ENCODE results near the gene KRTAP5-4. TPM values are rescaled to one million over a fixed set of nuclear protein-coding genes. Genes with fewer than 3 reads are reported as not detected.

KRTAP5-4 gene
- total and polyA plus RNA-seq, 2 donors (not counting 1 experiment from before 2014, with no cell fraction given) = not detected

GRCh38 chr11:1592628-1593027, 29.3 kb downstream of the KRTAP5-4 start:
- Histone ChIP-seq H3K9ac (ENCODE audit: low read length) (no peak overlapping the region), H3K4me3 (ENCODE audit: control extremely low read depth in 1 of 5, extremely low read depth in 1 of 5, insufficient read depth in 1 of 5, low read depth in 2 of 5, low read length in 4 of 5) (no peak overlapping the region), H3K4me2 (replicated peaks; ENCODE audit: low read depth, low read length, poor library complexity, severe bottlenecking) (no peak overlapping the region), H3K36me3 (replicated peaks in 1 of 2; ENCODE audit: control extremely low read depth in 1 of 2, control insufficient read depth in 1 of 2, extremely low read depth in 1 of 2, insufficient read depth in 2 of 2, low read length in 1 of 2) (no peaks in the 10 kb centered on the region), H3K27me3 (replicated peaks in 1 of 4; ENCODE audit: control extremely low read depth in 1 of 4, control insufficient read depth in 3 of 4, insufficient read depth in 4 of 4, low read length in 3 of 4) (peaks cover 0 to 21% (median 3%) of the 10 kb centered on the region in 4 experiments), H3K27ac (ENCODE audit: low read length in 2 of 2) (no peak overlapping the region), H3K4me1 (ENCODE audit: control insufficient read depth in 2 of 2, insufficient read depth in 2 of 2, low read length in 2 of 2) (peaks cover 8 to 22% of the 10 kb centered on the region in 2 donors), H2AFZ (ENCODE audit: insufficient read depth, low read depth, low read length, poor library complexity, severe bottlenecking) (no peak overlapping the region), H3K9me3 (ENCODE audit: control extremely low read depth in 1 of 3, control insufficient read depth in 2 of 3, insufficient read depth in 1 of 3, low read length in 2 of 3) (peaks cover 0 to 24% (median 0%) of the 10 kb centered on the region in 3 donors), H4K20me1 (ENCODE audit: control insufficient read depth, insufficient read depth, low read length, poor library complexity, severe bottlenecking) (no peaks in the 10 kb centered on the region), H3K79me2 (ENCODE audit: control insufficient read depth, insufficient read depth, low read length) (no peaks in the 10 kb centered on the region)
- ChIA-PET CTCF (interaction anchor here (2.1 to 4.3 kb wide), 2 partner anchors 18 to 19 kb away, joined by 6 to 13 read pairs; no protein-coding TSS in a partner anchor), POLR2A (no interaction called here)
- ATAC-seq (ENCODE audit: low read depth) (no peak), DNase-seq (no peak)
- TF ChIP-seq CTCF (IDR thresholded peaks at IDR 0.05) = no peak
- TF ChIP-seq EZH2 (IDR thresholded peaks at IDR 0.05; ENCODE audit: borderline replicate concordance, insufficient read depth, low read depth, low read length, poor library complexity, severe bottlenecking) = no peak
- peaks cover 21% of the 10 kb centered on the region for H3K4me1 Mint-ChIP-seq
- H3K27ac Mint-ChIP-seq = no peak overlapping the region
- intact Hi-C loops (cut with micrococcal nuclease) = no loop called here
- no peak overlapping the region for H3K4me3 Mint-ChIP-seq
- peaks cover 38% of the 10 kb centered on the region for H3K27me3 Mint-ChIP-seq
- H3K9me3 Mint-ChIP-seq (ENCODE audit: insufficient read depth) = no peaks in the 10 kb centered on the region
- 92% methylated on average over 4 of the region's 9 CpGs for WGBS (ENCODE audit: insufficient coverage)

DNA sequence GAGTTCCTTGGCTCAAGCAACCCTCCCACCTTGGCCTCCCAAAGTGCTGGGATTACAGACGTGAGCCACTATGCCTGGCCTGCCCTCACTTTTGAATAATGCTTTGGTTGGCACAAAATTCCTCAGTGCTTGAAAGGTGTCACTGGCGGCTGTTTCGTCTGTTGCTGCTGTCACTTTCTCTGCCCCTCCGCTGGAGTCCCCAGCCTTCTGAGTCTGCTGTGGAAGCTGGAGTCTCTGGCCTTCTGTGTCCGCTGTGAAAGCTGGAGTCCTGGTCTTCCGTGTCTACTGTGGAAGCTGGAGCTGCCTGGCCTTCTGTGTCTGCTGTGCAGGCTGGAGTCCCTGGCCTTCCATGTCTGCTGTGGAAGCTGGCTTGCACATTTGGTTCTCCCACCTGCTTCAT, 31.9 kb downstream of the KRTAP5-4 start:
- intact Hi-C loops (cut with micrococcal nuclease) = no loop called here
- DNase-seq (no peak), ATAC-seq (ENCODE audit: low read depth) (no peak)
- Histone ChIP-seq H2AFZ (ENCODE audit: insufficient read depth, low read depth, low read length, poor library complexity, severe bottlenecking) (no peak overlapping the region), H3K9me3 (ENCODE audit: control extremely low read depth in 1 of 3, control insufficient read depth in 2 of 3, insufficient read depth in 1 of 3, low read length in 2 of 3) (peaks cover 0 to 24% (median 0%) of the 10 kb centered on the region in 3 donors), H3K9ac (ENCODE audit: low read length) (no peak overlapping the region), H3K4me3 (ENCODE audit: control extremely low read depth in 1 of 5, extremely low read depth in 1 of 5, insufficient read depth in 1 of 5, low read depth in 2 of 5, low read length in 4 of 5) (no peak overlapping the region), H4K20me1 (ENCODE audit: control insufficient read depth, insufficient read depth, low read length, poor library complexity, severe bottlenecking) (no peaks in the 10 kb centered on the region), H3K27me3 (replicated peaks in 1 of 4; ENCODE audit: control extremely low read depth in 1 of 4, control insufficient read depth in 3 of 4, insufficient read depth in 4 of 4, low read length in 3 of 4) (peaks cover 0 to 12% (median 1%) of the 10 kb centered on the region in 4 experiments), H3K4me1 (ENCODE audit: control insufficient read depth in 2 of 2, insufficient read depth in 2 of 2, low read length in 2 of 2) (peaks cover 8 to 27% of the 10 kb centered on the region in 2 donors), H3K4me2 (replicated peaks; ENCODE audit: low read depth, low read length, poor library complexity, severe bottlenecking) (no peak overlapping the region), H3K27ac (ENCODE audit: low read length in 2 of 2) (no peak overlapping the region), H3K79me2 (ENCODE audit: control insufficient read depth, insufficient read depth, low read length) (no peaks in the 10 kb centered on the region), H3K36me3 (replicated peaks in 1 of 2; ENCODE audit: control extremely low read depth in 1 of 2, control insufficient read depth in 1 of 2, extremely low read depth in 1 of 2, insufficient read depth in 2 of 2, low read length in 1 of 2) (no peaks in the 10 kb centered on the region)
- H3K27me3 Mint-ChIP-seq = peaks cover 21% of the 10 kb centered on the region
- TF ChIP-seq EZH2 (IDR thresholded peaks at IDR 0.05; ENCODE audit: borderline replicate concordance, insufficient read depth, low read depth, low read length, poor library complexity, severe bottlenecking) (no peak), CTCF (IDR thresholded peaks at IDR 0.05) (no peak)
- no peaks in the 10 kb centered on the region for H3K9me3 Mint-ChIP-seq (ENCODE audit: insufficient read depth)
- POLR2A ChIA-PET = no interaction called here
- WGBS (ENCODE audit: insufficient coverage) = 95% methylated on average over 6 of the region's 6 CpGs
- H3K4me1 Mint-ChIP-seq = peaks cover 19% of the 10 kb centered on the region
- no peak overlapping the region for H3K27ac Mint-ChIP-seq
- CTCF ChIA-PET = interaction anchor here (2.8 kb wide), 1 partner anchor 15 kb away, joined by 18 read pairs; no protein-coding TSS in a partner anchor
- peak overlapping the region; percentile 34 for H3K4me3 Mint-ChIP-seq

All from B cell (primary cell).